Stimulated activated CD4-positive, alpha-beta T cell treated with anti-CD3 and anti-CD28 coated beads, TNF-alpha, amount 100 ng/mL, for 4 hours (primary cell): ENCODE measurements around the gene LASP1NB.
"Not testable (repeated sequence)": the region's sequence is repeated elsewhere in the genome, so short reads cannot be mapped to it uniquely, and the experiment has no call there.

Source experiments
- DNase-seq, 3 experiments: peaks; one replicate each; pipeline ENCODE4 v3.0.0-alpha.2; 2020; ENCODE audit warnings: low read depth in 3 of 3

The LASP1NB gene

DNA sequence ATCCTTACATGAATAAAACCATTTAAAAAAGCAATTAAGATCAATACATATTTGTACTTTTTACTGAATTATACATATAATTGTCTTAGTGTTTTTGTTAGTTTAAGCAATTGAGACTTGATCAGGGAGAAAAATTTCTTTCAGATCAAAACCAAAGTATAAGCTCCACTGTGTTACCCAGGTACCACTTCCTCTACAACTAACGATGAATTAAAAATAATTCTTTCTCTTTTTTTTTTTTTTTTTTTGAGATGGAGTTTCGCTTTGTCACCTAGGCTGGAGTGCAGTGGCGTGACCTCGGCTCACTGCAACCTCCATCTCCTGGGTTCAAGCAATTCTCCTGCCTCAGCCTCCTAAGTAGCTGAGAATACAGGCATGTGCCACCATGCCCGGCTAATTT, 35.0 kb downstream of the LASP1NB start:
- DNase-seq = no peak

GRCh38 chr17:38961413-38961812, 36.0 kb downstream of the LASP1NB start:
- no peak for DNase-seq

DNA sequence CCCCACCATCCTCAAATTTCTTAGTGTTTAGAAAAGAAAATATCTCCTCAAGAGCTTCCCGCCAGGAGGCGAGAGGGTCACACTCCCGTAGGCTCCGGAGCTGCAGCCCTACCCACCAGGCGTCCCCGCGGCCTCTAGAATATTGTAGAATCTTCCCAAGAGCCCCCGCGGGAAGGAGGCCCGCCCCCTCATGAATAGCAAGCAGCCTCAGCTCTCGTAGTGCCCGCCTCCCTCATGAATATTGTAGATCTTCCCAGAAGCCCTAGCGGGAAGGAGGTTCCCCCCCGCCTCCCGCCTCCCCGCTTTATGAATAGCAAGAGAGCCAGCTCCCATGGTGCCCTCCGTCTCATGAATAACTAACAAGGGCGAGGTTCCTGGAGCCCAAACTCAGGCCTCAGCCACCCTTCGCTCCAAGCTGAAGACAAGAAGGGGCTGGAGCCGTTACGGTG, 41.9 kb downstream of the LASP1NB start, which contains the start of gene FBXO47:
FBXO47 (minus strand) TSS at position 114 of the 449 bp plus-strand sequence. CDS start 4,378 bp downstream, outside the sequence.
- DNase-seq = peak; percentile 54 to 73 (median 67)

DNA sequence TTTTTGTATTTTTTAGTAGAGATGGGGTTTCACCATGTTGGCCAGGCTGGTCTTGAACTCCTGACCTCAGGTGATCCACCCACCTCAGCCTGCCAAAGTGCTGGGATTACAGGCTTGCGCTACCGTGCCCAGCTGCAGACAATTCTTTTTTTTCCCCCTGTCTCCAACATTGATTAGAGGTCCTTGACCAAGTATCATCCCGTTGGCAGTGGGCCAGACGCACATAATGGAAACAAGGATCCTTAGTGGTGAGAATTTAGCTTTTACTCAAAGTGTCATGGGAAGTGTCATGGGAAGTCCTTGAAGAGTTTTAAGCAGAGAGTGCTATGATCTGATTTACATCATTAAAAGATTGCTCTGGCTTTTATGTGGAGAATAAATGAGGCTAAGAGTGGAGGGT, 43.9 kb downstream of the LASP1NB start:
- no peak for DNase-seq

DNA sequence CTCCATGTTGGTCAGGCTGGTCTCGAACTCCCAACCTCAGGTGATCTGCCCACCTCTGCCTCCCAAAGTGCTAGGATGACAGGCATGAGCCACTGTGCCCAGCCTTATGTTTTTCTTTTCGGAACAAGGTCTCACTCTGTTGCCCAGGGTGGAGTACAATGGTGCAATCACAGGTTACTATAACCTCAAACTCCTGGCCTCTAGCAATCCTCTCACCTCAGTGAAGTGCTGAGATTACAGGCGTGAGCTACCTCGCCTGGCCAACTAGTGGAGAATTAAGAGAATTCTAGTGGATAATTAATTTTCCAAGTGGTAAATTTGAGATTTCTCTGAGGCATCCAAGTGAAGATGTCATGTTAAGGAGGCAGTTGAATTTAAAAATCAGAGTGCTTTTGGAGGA, 44.7 kb downstream of the LASP1NB start:
- no peak for DNase-seq

GRCh38 chr17:38970804-38971203, 45.4 kb downstream of the LASP1NB start:
- DNase-seq = no peak

DNA sequence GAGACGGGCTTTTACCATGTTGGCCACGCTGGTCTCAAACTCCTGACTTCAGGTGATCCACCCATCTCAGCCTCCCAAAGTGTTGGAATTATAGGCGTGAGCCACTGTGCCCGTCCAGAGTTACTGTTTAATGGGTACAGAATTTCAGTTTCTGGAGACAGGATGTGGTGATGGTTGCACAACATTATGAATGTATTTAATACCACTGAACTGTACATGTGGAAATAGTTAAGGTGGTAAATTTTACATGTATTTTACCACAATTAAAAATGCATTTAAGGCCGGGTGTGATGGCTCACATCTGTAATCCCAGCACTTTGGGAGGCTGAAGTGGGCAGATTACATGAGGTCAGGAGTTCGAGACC, 50.8 kb downstream of the LASP1NB start:
- DNase-seq = not testable (repeated sequence)

DNA sequence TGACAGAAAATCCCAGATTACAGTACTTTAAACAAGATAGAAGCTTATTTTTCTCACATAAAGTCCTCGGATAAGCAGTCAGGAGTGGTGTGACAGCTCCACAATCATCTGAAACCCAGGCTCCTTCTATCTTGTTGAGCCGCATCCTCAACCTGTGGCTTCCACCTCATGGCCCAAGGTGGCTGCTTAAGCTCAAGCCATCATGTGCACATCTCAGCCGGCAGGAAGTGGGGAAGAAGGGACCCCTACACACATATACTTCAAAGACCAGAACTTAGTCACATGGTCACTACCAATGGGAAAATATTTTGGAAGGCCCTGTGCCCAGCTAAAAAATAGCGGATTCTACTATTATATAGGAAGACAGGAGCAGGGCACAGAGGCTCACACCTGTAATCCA, 52.8 kb downstream of the LASP1NB start:
- DNase-seq = no peak
